Cardiac fibroblast (primary cell): ENCODE results near the gene RBKS.
A peak's percentile ranks its signal among the peaks of the same experiment; 100 is the strongest.
"Not testable (repeated sequence)": the region's sequence is repeated elsewhere in the genome, so short reads cannot be mapped to it uniquely, and the experiment has no call there.

Experiments
- DNase-seq, 2 donors: peaks; one replicate each; pipeline versions ENCODE4 v3.0.0 to v3.0.0-alpha.2; 2010; ENCODE audit warnings: low read depth in 2 of 2
- H3K4me3 ChIP-seq, 2 donors: replicated peaks in 1 of 2; 1 replicate in 1 of 2; 2 replicates in 1 of 2; pipeline ENCODE4 v1.5.1; 2011; ENCODE audit warnings: low read depth in 2 of 2, low read length in 2 of 2, mild to moderate bottlenecking in 2 of 2, moderate library complexity in 1 of 2
- CTCF ChIP-seq: IDR thresholded peaks from one replicate; pipeline ENCODE4 v1.5.1; 2011; ENCODE audit warnings: low read depth, mild to moderate bottlenecking, low read length, inconsistent platforms

RBKS gene

GRCh38 chr2:27887111-27887510 lies 3.1 kb downstream of the RBKS start:
- no peak for DNase-seq
- no peak for TF ChIP-seq CTCF
- no peak overlapping the region for H3K4me3 ChIP-seq

GRCh38 chr2:27886322-27886721 lies 3.9 kb downstream of the RBKS start:
- no peak for DNase-seq
- TF ChIP-seq CTCF = no peak
- H3K4me3 ChIP-seq = no peak overlapping the region

GRCh38 chr2:27885661-27886060 lies 4.5 kb downstream of the RBKS start:
- no peak overlapping the region for H3K4me3 ChIP-seq
- no peak for TF ChIP-seq CTCF
- peak; percentile 29 to 55 for DNase-seq

GRCh38 chr2:27885234-27885633 lies 5.0 kb downstream of the RBKS start:
- no peak for TF ChIP-seq CTCF
- H3K4me3 ChIP-seq = no peak overlapping the region
- DNase-seq = peak; percentile 7 to 56

GRCh38 chr2:27884601-27885000 lies 5.6 kb downstream of the RBKS start:
- no peak for TF ChIP-seq CTCF
- DNase-seq = no peak
- H3K4me3 ChIP-seq = no peak overlapping the region

GRCh38 chr2:27882584-27882922 lies 7.6 kb downstream of the RBKS start:
- DNase-seq, H3K4me3 ChIP-seq: not testable (repeated sequence)

- not testable (repeated sequence) for H3K4me3 ChIP-seq, DNase-seq
Measured at GRCh38 chr2:27881815-27882583, 8.2 kb downstream of the RBKS start.

GRCh38 chr2:27878825-27879224 lies 11.4 kb downstream of the RBKS start:
- TF ChIP-seq CTCF = no peak
- no peak overlapping the region for H3K4me3 ChIP-seq
- DNase-seq = no peak
